ENCODE data around the gene NPTX1.

GRCh38 chr17:80477647-80478478, 1.5 kb upstream of the NPTX1 start:
- TF ChIP-seq POLR2A (IDR thresholded peaks at IDR 0.05; ENCODE audit: low read depth, low read length), result no peak
- no peak for TF ChIP-seq POLR2AphosphoS5 (IDR thresholded peaks at IDR 0.05; ENCODE audit: low read depth, low read length)

All from GM12891 (cell line).